Epithelial cell of proximal tubule (primary cell): Measurements from ENCODE around the gene ZNF888. TPM values are rescaled to one million over a fixed set of nuclear protein-coding genes. Genes with fewer than 3 reads are reported as not detected.

Experiments used
- total RNA-seq: library from RNA; depleted of rRNA; stranded (reverse); fragments of >200 nt; gene quantifications from 2 replicates; pipeline ENCODE4 v1.2.3, GENCODE V29; 2015

Gene ZNF888
- total RNA-seq, 1 donor from 2014 or later, result 6.3 TPM

Other genes starting within 250 kb of the ZNF888 start
- 11.1 and 15.5 TPM in 2 replicates for gene ZNF611, start 188.4 kb downstream of the ZNF888 start, total RNA-seq
- 5.0 and 5.2 TPM in 2 replicates for gene ZNF600, start 136.6 kb downstream of the ZNF888 start, total RNA-seq
- 8.5 and 10.2 TPM in 2 replicates for gene ZNF28, start 101.8 kb downstream of the ZNF888 start, total RNA-seq
- gene ZNF468, start 65.8 kb downstream of the ZNF888 start, total RNA-seq, result 16.9 and 22.1 TPM in 2 replicates
- gene ZNF320, start 25.8 kb downstream of the ZNF888 start, total RNA-seq, result 4.7 and 18.9 TPM in 2 replicates
- gene ZNF816, start 39.5 kb upstream of the ZNF888 start, total RNA-seq, result 2.5 and 4.2 TPM in 2 replicates
- not detected in 2 replicates for gene ERVV-1, start 90.5 kb upstream of the ZNF888 start, total RNA-seq
- gene ERVV-2, start 121.3 kb upstream of the ZNF888 start, total RNA-seq, result not detected in 2 replicates
- 5.5 and 9.6 TPM in 2 replicates for gene ZNF160, start 180.0 kb upstream of the ZNF888 start, total RNA-seq
- gene ZNF415, start 209.5 kb upstream of the ZNF888 start, total RNA-seq, result 2.2 and 3.1 TPM in 2 replicates
- 4.3 and 8.8 TPM in 2 replicates for gene ZNF347, start 235.6 kb upstream of the ZNF888 start, total RNA-seq